Activated naive CD4-positive, alpha-beta T cell treated with anti-CD3 and anti-CD28 coated beads for 36 hours (primary cell): ENCODE results near the gene FHIT. TPM values are rescaled to one million over a fixed set of nuclear protein-coding genes. Genes with fewer than 3 reads are reported as not detected.

Experiments
- CTCF ChIA-PET: fragments of 350-600 bp; sonication (Branson Sonifier 250); formaldehyde crosslinking; loops from one replicate; lab custom pipeline; 2021; ENCODE audit warnings: antibody characterized with exemption; lab: Charles Lee
- DNase-seq: peaks from one replicate; pipeline ENCODE4 v3.0.0-alpha.2; 2020
- H3K27ac Mint-ChIP-seq: one replicate; pipeline ENCODE4 v1.8.0; 2021; ENCODE audit warnings: mild to moderate bottlenecking, mixed read lengths
- H3K27me3 Mint-ChIP-seq: one replicate; pipeline ENCODE4 v1.8.0; 2021; ENCODE audit warnings: low read depth, mixed read lengths
- H3K36me3 Mint-ChIP-seq: one replicate; pipeline ENCODE4 v1.8.0; 2021; ENCODE audit warnings: low read depth, mixed read lengths
- H3K4me1 Mint-ChIP-seq: one replicate; pipeline ENCODE4 v1.8.0; 2021; ENCODE audit warnings: low read depth, mixed read lengths
- H3K4me3 Mint-ChIP-seq: one replicate; pipeline ENCODE4 v1.8.0; 2021; ENCODE audit warnings: mild to moderate bottlenecking, moderate library complexity, mixed read lengths
- H3K9me3 Mint-ChIP-seq: one replicate; pipeline ENCODE4 v1.8.0; 2021; ENCODE audit warnings: mixed read lengths
- intact Hi-C: fragments of 100-400 bp; cut with micrococcal nuclease; formaldehyde crosslinking; loops from one replicate; pipeline ENCODE4 v1.15.1; 2023
- total RNA-seq, 2 experiments: library from RNA; stranded (reverse); gene quantifications; one replicate each; pipeline ENCODE4 v1.2.3, GENCODE V29; 2021

Gene FHIT
- total RNA-seq, 2 experiments from 2014 or later: 20.2 to 22.7 TPM

GRCh38 chr3:59857589-59858346 lies 1393.5 kb downstream of the FHIT start:
- Mint-ChIP-seq H3K27ac (peak overlapping the region; percentile 6), H3K36me3 (peaks cover 17% of the 10 kb centered on the region), H3K4me3 (no peak overlapping the region), H3K27me3 (no peaks in the 10 kb centered on the region), H3K4me1 (peaks cover 35% of the 10 kb centered on the region), H3K9me3 (peaks cover 11% of the 10 kb centered on the region)
- intact Hi-C loops: loop anchor here (1.0 to 10.0 kb wide), 5 partner anchors 75 to 863 kb away; no protein-coding TSS in a partner anchor
- peak; percentile 90 for DNase-seq
- CTCF ChIA-PET: interaction anchor here (0.6 to 3.6 kb wide), 28 partner anchors 10 to 682 kb away, joined by 3 to 29 read pairs (median 4); no protein-coding TSS in a partner anchor

DNA sequence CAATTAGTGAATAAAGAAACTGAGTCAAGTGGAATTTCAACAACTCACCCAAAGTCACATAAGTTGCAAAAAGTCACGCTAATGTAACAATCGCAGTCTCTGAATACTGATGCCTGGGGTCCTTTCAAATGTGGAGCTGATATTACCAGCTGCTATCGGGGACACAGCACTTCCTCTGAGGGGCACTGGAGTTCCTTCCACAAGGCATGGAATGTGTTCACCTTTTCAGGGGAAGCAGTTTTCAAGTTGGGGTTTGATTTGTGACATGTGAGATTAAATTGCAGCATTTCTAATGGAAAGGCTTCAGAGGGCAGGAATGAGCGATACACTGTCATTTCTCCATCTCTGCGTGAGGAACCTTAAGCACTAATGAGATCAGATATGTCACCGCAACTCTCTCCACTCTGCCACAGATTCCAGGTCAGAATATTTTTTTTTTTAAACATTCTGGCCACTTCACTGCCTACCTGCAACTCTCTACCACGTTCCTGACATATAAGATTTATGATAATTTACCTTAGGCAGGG lies 1394.3 kb downstream of the FHIT start:
- Mint-ChIP-seq H3K9me3 (peaks cover 3% of the 10 kb centered on the region), H3K4me3 (no peak overlapping the region), H3K36me3 (peaks cover 11% of the 10 kb centered on the region), H3K27ac (no peak overlapping the region), H3K27me3 (no peaks in the 10 kb centered on the region), H3K4me1 (peaks cover 28% of the 10 kb centered on the region)
- DNase-seq: no peak
- intact Hi-C loops: loop anchor here (1.0 to 10.0 kb wide), 5 partner anchors 74 to 862 kb away; no protein-coding TSS in a partner anchor
- CTCF ChIA-PET: interaction anchor here (0.6 to 3.6 kb wide), 22 partner anchors 9 to 693 kb away, joined by 3 to 29 read pairs (median 4); no protein-coding TSS in a partner anchor

GRCh38 chr3:59854061-59854709 lies 1397.1 kb downstream of the FHIT start:
- H3K4me1 Mint-ChIP-seq: peaks cover 31% of the 10 kb centered on the region
- no peak overlapping the region for H3K27ac Mint-ChIP-seq
- intact Hi-C loops: loop anchor here (10.0 kb wide), 1 partner anchor 859 kb away; no protein-coding TSS in a partner anchor
- peaks cover 2% of the 10 kb centered on the region for H3K9me3 Mint-ChIP-seq
- peaks cover 8% of the 10 kb centered on the region for H3K36me3 Mint-ChIP-seq
- DNase-seq: no peak
- CTCF ChIA-PET: interaction anchor here (0.7 to 1.2 kb wide), 3 partner anchors 12 to 276 kb away, joined by 3 read pairs; no protein-coding TSS in a partner anchor
- H3K4me3 Mint-ChIP-seq: no peak overlapping the region
- no peaks in the 10 kb centered on the region for H3K27me3 Mint-ChIP-seq

DNA sequence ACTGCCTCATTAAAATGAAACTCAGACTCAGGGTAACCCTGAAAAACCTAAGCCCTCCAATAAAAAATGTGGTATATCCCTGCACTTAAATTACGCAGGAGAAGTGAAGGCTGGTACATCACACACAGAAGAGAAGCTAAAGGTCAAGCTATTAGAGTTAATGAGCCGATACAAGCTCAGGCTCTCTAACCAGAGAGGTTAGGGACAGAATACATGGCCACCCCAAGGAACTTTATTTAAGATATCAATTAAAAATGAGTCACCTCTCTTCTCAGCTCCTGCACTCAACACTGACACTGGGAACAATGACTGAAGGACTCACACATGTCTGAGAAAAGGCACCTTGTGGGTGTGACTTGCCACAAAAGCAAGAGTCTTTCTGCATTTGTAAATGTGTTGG lies 1400.8 kb downstream of the FHIT start:
- Mint-ChIP-seq H3K4me1 (peaks cover 31% of the 10 kb centered on the region), H3K4me3 (no peak overlapping the region), H3K36me3 (peaks cover 12% of the 10 kb centered on the region), H3K27ac (no peak overlapping the region), H3K9me3 (peaks cover 11% of the 10 kb centered on the region), H3K27me3 (no peaks in the 10 kb centered on the region)
- intact Hi-C loops: loop anchor here (10.0 kb wide), 1 partner anchor 856 kb away; no protein-coding TSS in a partner anchor
- no peak for DNase-seq
- CTCF ChIA-PET: interaction anchor here (0.6 to 2.0 kb wide), 5 partner anchors 9 to 537 kb away, joined by 3 to 8 read pairs (median 5); no protein-coding TSS in a partner anchor

DNA sequence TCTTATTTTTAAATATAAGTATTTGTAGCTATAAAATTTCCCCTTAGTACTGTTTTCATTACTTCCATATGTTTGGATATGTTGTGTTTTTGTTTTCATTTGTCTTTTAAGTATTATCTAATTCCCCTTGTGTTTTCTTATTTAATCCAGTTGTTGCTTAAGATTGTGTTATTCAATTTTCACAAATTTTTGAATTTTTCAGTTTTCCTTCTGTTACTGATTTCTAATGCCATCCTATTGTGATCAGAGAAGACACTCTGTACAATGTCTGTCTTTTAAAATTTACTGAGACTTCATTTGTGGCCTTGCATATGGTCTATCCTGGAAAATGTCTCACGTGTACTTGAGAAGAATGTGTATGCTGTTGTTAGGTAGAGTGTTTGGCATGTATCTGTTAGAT lies 1405.9 kb downstream of the FHIT start:
- no peak overlapping the region for H3K4me3 Mint-ChIP-seq
- CTCF ChIA-PET: interaction anchor here (0.6 to 0.9 kb wide), 2 partner anchors 12 to 133 kb away, joined by 3 read pairs; no protein-coding TSS in a partner anchor
- DNase-seq: no peak
- H3K4me1 Mint-ChIP-seq: peaks cover 50% of the 10 kb centered on the region
- no peaks in the 10 kb centered on the region for H3K27me3 Mint-ChIP-seq
- H3K9me3 Mint-ChIP-seq: peaks cover 9% of the 10 kb centered on the region
- no peak overlapping the region for H3K27ac Mint-ChIP-seq
- H3K36me3 Mint-ChIP-seq: peaks cover 12% of the 10 kb centered on the region
- intact Hi-C loops: no loop called here

GRCh38 chr3:59843821-59844220 lies 1407.4 kb downstream of the FHIT start:
- no peak overlapping the region for H3K4me3 Mint-ChIP-seq
- intact Hi-C loops: loop anchor here (5.0 kb wide), 1 partner anchor 72 kb away; no protein-coding TSS in a partner anchor

GRCh38 chr3:59839810-59840515 lies 1411.3 kb downstream of the FHIT start:
- CTCF ChIA-PET: interaction anchor here (1.0 kb wide), 1 partner anchor 18 kb away, joined by 4 read pairs; no protein-coding TSS in a partner anchor
- H3K27ac Mint-ChIP-seq: no peak overlapping the region
- intact Hi-C loops: loop anchor here (1.0 to 5.0 kb wide), 2 partner anchors 9 to 68 kb away; no protein-coding TSS in a partner anchor
- no peaks in the 10 kb centered on the region for H3K9me3 Mint-ChIP-seq
- H3K27me3 Mint-ChIP-seq: no peaks in the 10 kb centered on the region
- H3K4me3 Mint-ChIP-seq: no peak overlapping the region
- H3K36me3 Mint-ChIP-seq: peaks cover 12% of the 10 kb centered on the region
- peak; percentile 47 for DNase-seq
- peaks cover 43% of the 10 kb centered on the region for H3K4me1 Mint-ChIP-seq

More at GRCh38 chr3:59843821-59844220, 1407.4 kb downstream of the FHIT start:
- Mint-ChIP-seq H3K27me3 (no peaks in the 10 kb centered on the region), H3K36me3 (peaks cover 14% of the 10 kb centered on the region), H3K27ac (no peak overlapping the region), H3K9me3 (peaks cover 9% of the 10 kb centered on the region), H3K4me1 (peaks cover 58% of the 10 kb centered on the region)
- CTCF ChIA-PET: interaction anchor here (0.7 kb wide), 1 partner anchor 353 kb away, joined by 3 read pairs; no protein-coding TSS in a partner anchor
- DNase-seq: peak; percentile 19

- intact Hi-C loops: no loop called here
- H3K36me3 Mint-ChIP-seq: peaks cover 12% of the 10 kb centered on the region
- no peak for DNase-seq
- H3K27me3 Mint-ChIP-seq: no peaks in the 10 kb centered on the region
- peaks cover 40% of the 10 kb centered on the region for H3K4me1 Mint-ChIP-seq
- CTCF ChIA-PET: interaction anchor here (1.5 kb wide), 1 partner anchor 29 kb away, joined by 5 read pairs; no protein-coding TSS in a partner anchor
- H3K27ac Mint-ChIP-seq: no peak overlapping the region
- no peaks in the 10 kb centered on the region for H3K9me3 Mint-ChIP-seq
- no peak overlapping the region for H3K4me3 Mint-ChIP-seq
Measured at GRCh38 chr3:59839283-59839682, 1412.0 kb downstream of the FHIT start.

DNA sequence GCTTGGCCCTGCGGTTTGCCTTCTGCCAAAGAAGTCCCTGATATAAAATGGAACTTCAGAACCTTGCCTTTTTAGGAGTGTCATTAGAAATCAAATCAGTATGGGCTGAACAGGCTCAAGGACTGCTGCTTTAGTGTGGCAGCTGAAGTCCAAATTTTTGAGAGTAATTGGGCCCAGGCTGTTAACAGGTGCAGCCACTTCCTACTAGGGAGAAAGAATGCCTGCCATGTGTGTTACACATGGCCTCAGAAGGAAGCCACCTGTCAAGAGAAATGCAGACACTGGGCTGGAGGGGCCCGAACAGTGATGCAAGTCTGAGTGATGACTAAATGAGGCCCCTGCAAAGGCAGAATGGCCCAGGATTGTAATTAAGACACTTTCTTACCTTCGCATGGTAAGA lies 1414.7 kb downstream of the FHIT start:
- Mint-ChIP-seq H3K27ac (no peak overlapping the region), H3K9me3 (no peaks in the 10 kb centered on the region), H3K27me3 (no peaks in the 10 kb centered on the region), H3K36me3 (peaks cover 7% of the 10 kb centered on the region), H3K4me1 (peaks cover 33% of the 10 kb centered on the region), H3K4me3 (no peak overlapping the region)
- CTCF ChIA-PET: interaction anchor here (1.0 kb wide), 1 partner anchor 37 kb away, joined by 3 read pairs; no protein-coding TSS in a partner anchor
- intact Hi-C loops: no loop called here
- no peak for DNase-seq

GRCh38 chr3:59832702-59833101 lies 1418.5 kb downstream of the FHIT start:
- Mint-ChIP-seq H3K27me3 (no peaks in the 10 kb centered on the region), H3K4me3 (no peak overlapping the region), H3K27ac (no peak overlapping the region), H3K9me3 (no peaks in the 10 kb centered on the region), H3K36me3 (peaks cover 7% of the 10 kb centered on the region), H3K4me1 (peaks cover 24% of the 10 kb centered on the region)
- CTCF ChIA-PET: no interaction called here
- DNase-seq: no peak
- intact Hi-C loops: no loop called here

DNA sequence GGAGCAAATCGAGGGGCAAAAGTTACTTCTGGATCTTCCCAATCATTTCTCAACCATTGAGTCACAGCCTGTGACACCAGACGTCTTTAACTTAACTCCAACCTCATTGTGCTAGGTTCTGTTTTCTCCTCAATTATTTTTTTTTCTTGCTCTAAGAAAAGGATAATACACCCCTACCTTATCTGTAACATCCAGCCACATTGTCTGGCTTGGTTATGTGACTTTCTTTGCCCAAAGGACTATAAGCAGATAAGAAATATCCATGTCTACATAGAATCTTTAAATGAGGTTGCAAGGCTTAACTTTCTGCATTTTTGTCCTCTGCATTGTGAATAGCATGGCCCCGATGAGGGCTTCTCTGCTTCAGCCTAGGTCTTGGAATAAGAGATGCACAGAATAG lies 1419.0 kb downstream of the FHIT start:
- Mint-ChIP-seq H3K27ac (no peak overlapping the region), H3K36me3 (peaks cover 7% of the 10 kb centered on the region), H3K9me3 (no peaks in the 10 kb centered on the region), H3K4me3 (no peak overlapping the region), H3K27me3 (no peaks in the 10 kb centered on the region), H3K4me1 (peaks cover 28% of the 10 kb centered on the region)
- no peak for DNase-seq
- intact Hi-C loops: no loop called here
- CTCF ChIA-PET: no interaction called here
